Smooth muscle cell (in vitro differentiated cells): ENCODE data around the gene RPIA. TPM values are rescaled to one million over a fixed set of nuclear protein-coding genes. Genes with fewer than 3 reads are reported as not detected.

Source experiments
- DNase-seq: peaks from one replicate; lab custom pipeline; 2025; ENCODE audit not compliant: unreplicated experiment; lab: John Stamatoyannopoulos, UW
- H2AFZ ChIP-seq: fragments of 200-600 bp; sonication (generic); 2 replicates; pipeline ENCODE4 v1.6.0; 2016; ENCODE audit warnings: antibody characterized with exemption, low read depth, mild to moderate bottlenecking
- H3F3A ChIP-seq: fragments of 200-600 bp; sonication (generic); 2 replicates; pipeline ENCODE4 v1.6.0; 2017; ENCODE audit warnings: antibody characterized with exemption, low read depth
- H3K27ac ChIP-seq: fragments of 200-600 bp; sonication (generic); 2 replicates; pipeline ENCODE4 v1.5.1; 2016; ENCODE audit warnings: low read depth, mild to moderate bottlenecking
- H3K27me3 ChIP-seq: fragments of 200-600 bp; sonication (generic); 2 replicates; pipeline ENCODE4 v1.6.1; 2016; ENCODE audit warnings: low read depth, mild to moderate bottlenecking
- H3K36me3 ChIP-seq: fragments of 200-600 bp; sonication (generic); 2 replicates; pipeline ENCODE4 v1.5.1; 2016; ENCODE audit warnings: low read depth
- H3K4me1 ChIP-seq: fragments of 200-600 bp; sonication (generic); 2 replicates; pipeline ENCODE4 v1.5.1; 2016; ENCODE audit warnings: low read depth
- H3K4me2 ChIP-seq: fragments of 200-600 bp; sonication (generic); 2 replicates; pipeline ENCODE4 v1.6.0; 2016; ENCODE audit warnings: mild to moderate bottlenecking
- H3K4me3 ChIP-seq: fragments of 200-600 bp; sonication (generic); 2 replicates; pipeline ENCODE4 v1.5.1; 2016; ENCODE audit warnings: mild to moderate bottlenecking
- H3K79me2 ChIP-seq: fragments of 200-600 bp; sonication (generic); 2 replicates; pipeline ENCODE4 v1.6.0; 2016; ENCODE audit warnings: low read depth, mild to moderate bottlenecking
- H3K9ac ChIP-seq: fragments of 200-600 bp; sonication (generic); 2 replicates; pipeline ENCODE4 v1.6.0; 2016; ENCODE audit warnings: low read depth
- H3K9me3 ChIP-seq: fragments of 200-600 bp; sonication (generic); replicated peaks from 2 replicates; pipeline ENCODE4 v1.5.1; 2016; ENCODE audit warnings: low read depth
- H4K20me1 ChIP-seq: fragments of 200-600 bp; sonication (generic); 2 replicates; pipeline ENCODE4 v1.6.0; 2016; ENCODE audit warnings: low read depth
- CTCF ChIP-seq: fragments of 200-600 bp; sonication (generic); IDR thresholded peaks from 2 replicates; pipeline ENCODE4 v1.5.1; 2017; ENCODE audit warnings: borderline replicate concordance, mild to moderate bottlenecking, antibody characterized with exemption; ENCODE audit not compliant: insufficient read depth, poor library complexity, severe bottlenecking
- WGBS: methylation state at CpG from one replicate; pipeline ENCODE4 v1.1.7; 2016; ENCODE audit warnings: low lambda C conversion rate; 5-methylcytosine and 5-hydroxymethylcytosine counted together
- polyA plus RNA-seq: library from polyadenylated mRNA; unstranded; fragments of >200 nt; fragmentation: Nextera tagmentation; extraction: Ambion mirVana; gene quantifications from 2 replicates; pipeline ENCODE4 v1.2.1, GENCODE V29; 2016
- total RNA-seq: library from RNA; depleted of rRNA; stranded (reverse); fragments of >200 nt; gene quantifications from 2 replicates; pipeline ENCODE4 v1.2.3, GENCODE V29; 2014

RPIA gene
- total and polyA plus RNA-seq, 2 experiments from 2014 or later = 8.9 to 9.9 TPM

- Histone ChIP-seq H3K27me3 (no peaks in the 10 kb centered on the region), H3K9me3 (peaks cover 10% of the 10 kb centered on the region), H3K79me2 (no peaks in the 10 kb centered on the region), H3K4me3 (no peak overlapping the region), H3K36me3 (peaks cover 29% of the 10 kb centered on the region), H3K4me1 (no peaks in the 10 kb centered on the region), H3K9ac (no peak overlapping the region), H3K27ac (no peak overlapping the region), H2AFZ (no peak overlapping the region), H3F3A (no peaks in the 10 kb centered on the region), H3K4me2 (no peak overlapping the region), H4K20me1 (no peaks in the 10 kb centered on the region)
- no peak for TF ChIP-seq CTCF
- WGBS = 95% methylated on average over 2 of the region's 2 CpGs
- no peak for DNase-seq
Measured at GRCh38 chr2:88747990-88748389, 56.5 kb downstream of the RPIA start.

- no peaks in the 10 kb centered on the region for H4K20me1 ChIP-seq
- H3K27me3 ChIP-seq = no peaks in the 10 kb centered on the region
- no peak overlapping the region for H3K27ac ChIP-seq
- peaks cover 5% of the 10 kb centered on the region for H3K36me3 ChIP-seq
- H3K4me1 ChIP-seq = no peaks in the 10 kb centered on the region
- H2AFZ ChIP-seq = no peak overlapping the region
- H3K4me2 ChIP-seq = no peak overlapping the region
- no peak for DNase-seq
- no peaks in the 10 kb centered on the region for H3K9me3 ChIP-seq
- no peak overlapping the region for H3K4me3 ChIP-seq
- no peaks in the 10 kb centered on the region for H3K79me2 ChIP-seq
- TF ChIP-seq CTCF = no peak
- 97% methylated on average over 3 of the region's 3 CpGs for WGBS
- no peaks in the 10 kb centered on the region for H3F3A ChIP-seq
- no peak overlapping the region for H3K9ac ChIP-seq
Measured at GRCh38 chr2:88751768-88752167, 60.3 kb downstream of the RPIA start.

GRCh38 chr2:88753833-88754584, 62.5 kb downstream of the RPIA start:
- WGBS = 91% methylated on average over 4 of the region's 4 CpGs

More at GRCh38 chr2:88753833-88754584, 62.5 kb downstream of the RPIA start:
- Histone ChIP-seq H3K4me1 (no peaks in the 10 kb centered on the region), H3K9ac (no peak overlapping the region), H3K27ac (no peak overlapping the region), H3F3A (no peaks in the 10 kb centered on the region), H2AFZ (no peak overlapping the region), H4K20me1 (no peaks in the 10 kb centered on the region), H3K27me3 (no peaks in the 10 kb centered on the region), H3K4me3 (no peak overlapping the region), H3K36me3 (peaks cover 5% of the 10 kb centered on the region), H3K79me2 (no peaks in the 10 kb centered on the region), H3K9me3 (no peaks in the 10 kb centered on the region), H3K4me2 (no peak overlapping the region)
- TF ChIP-seq CTCF = no peak
- DNase-seq = no peak
